ENCODE measurements around the gene NEDD1. TPM values are rescaled to one million over a fixed set of nuclear protein-coding genes. Genes with fewer than 3 reads are reported as not detected.
A peak's percentile ranks its signal among the peaks of the same experiment; 100 is the strongest.

NEDD1 gene
- total and polyA plus RNA-seq, 2 experiments from 2014 or later = 39.7 to 62.0 TPM

- no peaks in the 10 kb centered on the region for H4K20me1 ChIP-seq (ENCODE audit: insufficient read depth)
- no peaks in the 10 kb centered on the region for H3K9me3 ChIP-seq (ENCODE audit: low read depth)
- peak overlapping the region; percentile 27 for H3K4me2 ChIP-seq (ENCODE audit: unreplicated experiment)
- no peaks in the 10 kb centered on the region for H3K27me3 ChIP-seq (replicated peaks; ENCODE audit: insufficient read depth)
- H2AFZ ChIP-seq = no peak overlapping the region
- 20 to 21% methylated on average over 5 of the region's 5 CpGs for WGBS, 2 experiments (ENCODE audit: low coverage in 1 of 2, low lambda C conversion rate in 2 of 2, missing lambda C conversion rate in 2 of 2)
- H3K27ac ChIP-seq = peak overlapping the region; percentile 41
- no peaks in the 10 kb centered on the region for H3K9me2 ChIP-seq (ENCODE audit: insufficient read depth)
- DNase-seq = peak; percentile 88
- no peak overlapping the region for H3K9ac ChIP-seq
- in situ Hi-C loops (cut with MboI) = no loop called here
- peaks cover 24% of the 10 kb centered on the region for H3K4me1 ChIP-seq (ENCODE audit: insufficient read depth)
- no peaks in the 10 kb centered on the region for H3K79me2 ChIP-seq (ENCODE audit: insufficient read depth)
- no peaks in the 10 kb centered on the region for H3K36me3 ChIP-seq (ENCODE audit: low read depth)
- peaks cover 17% of the 10 kb centered on the region for H3F3A ChIP-seq (ENCODE audit: insufficient read depth)
- TF ChIP-seq EZH2 (IDR thresholded peaks at IDR 0.05; ENCODE audit: insufficient read depth, poor library complexity, severe bottlenecking) = no peak
- no peak for TF ChIP-seq EZH2phosphoT487 (IDR thresholded peaks at IDR 0.05; ENCODE audit: insufficient read depth, low read depth)
- peak overlapping the region; percentile 17; the same call in 1 of the 2 replicates for H3K4me3 ChIP-seq
These were observed 17.7 kb upstream of the NEDD1 start for GRCh38 chr12:96889273-96889933.

- Histone ChIP-seq H3K9ac (no peak overlapping the region), H3K4me3 (no peak overlapping the region), H3K4me2 (ENCODE audit: unreplicated experiment) (peak overlapping the region; percentile 27), H3K36me3 (ENCODE audit: low read depth) (no peaks in the 10 kb centered on the region), H3K4me1 (ENCODE audit: insufficient read depth) (peaks cover 24% of the 10 kb centered on the region), H3F3A (ENCODE audit: insufficient read depth) (peaks cover 17% of the 10 kb centered on the region), H3K79me2 (ENCODE audit: insufficient read depth) (no peaks in the 10 kb centered on the region), H3K9me3 (ENCODE audit: low read depth) (no peaks in the 10 kb centered on the region), H2AFZ (no peak overlapping the region), H3K9me2 (ENCODE audit: insufficient read depth) (no peaks in the 10 kb centered on the region), H3K27me3 (replicated peaks; ENCODE audit: insufficient read depth) (no peaks in the 10 kb centered on the region), H3K27ac (peak overlapping the region; percentile 41), H4K20me1 (ENCODE audit: insufficient read depth) (no peaks in the 10 kb centered on the region)
- 75% methylated on average over 2 of the region's 2 CpGs for WGBS, 2 experiments (ENCODE audit: low coverage in 1 of 2, low lambda C conversion rate in 2 of 2, missing lambda C conversion rate in 2 of 2)
- TF ChIP-seq EZH2 (IDR thresholded peaks at IDR 0.05; ENCODE audit: insufficient read depth, poor library complexity, severe bottlenecking) = no peak
- TF ChIP-seq EZH2phosphoT487 (IDR thresholded peaks at IDR 0.05; ENCODE audit: insufficient read depth, low read depth) = no peak
- in situ Hi-C loops (cut with MboI) = no loop called here
- DNase-seq = peak; percentile 51
These were observed 16.7 kb upstream of the NEDD1 start for GRCh38 chr12:96890331-96890730.

DNA sequence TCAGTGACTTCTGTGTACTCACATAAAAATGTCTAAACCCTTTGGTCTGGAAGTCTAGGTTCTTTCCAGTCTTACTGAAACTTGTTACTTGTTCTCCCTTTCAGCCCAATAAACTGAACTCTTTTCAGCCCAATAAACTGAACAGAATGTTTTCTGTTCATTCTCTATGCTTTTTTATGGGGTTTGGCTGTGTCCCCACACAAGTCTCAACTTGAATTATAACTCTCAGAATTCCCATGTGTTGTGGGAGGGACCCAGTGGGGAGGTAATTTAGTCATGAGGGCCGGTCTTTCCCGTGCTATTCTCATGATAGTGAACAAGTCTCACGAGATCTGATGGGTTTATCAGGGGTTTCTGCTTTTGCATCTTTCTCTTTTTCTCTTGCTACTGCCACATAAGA is 15.0 kb upstream of the NEDD1 start:
- peaks cover 17% of the 10 kb centered on the region for H3F3A ChIP-seq (ENCODE audit: insufficient read depth)
- H4K20me1 ChIP-seq (ENCODE audit: insufficient read depth) = no peaks in the 10 kb centered on the region
- H3K36me3 ChIP-seq (ENCODE audit: low read depth) = no peaks in the 10 kb centered on the region
- H3K9me3 ChIP-seq (ENCODE audit: low read depth) = no peaks in the 10 kb centered on the region
- peaks cover 24% of the 10 kb centered on the region for H3K4me1 ChIP-seq (ENCODE audit: insufficient read depth)
- H3K27ac ChIP-seq = no peak overlapping the region
- H3K79me2 ChIP-seq (ENCODE audit: insufficient read depth) = no peaks in the 10 kb centered on the region
- no peak overlapping the region for H3K4me2 ChIP-seq (ENCODE audit: unreplicated experiment)
- TF ChIP-seq EZH2phosphoT487 (IDR thresholded peaks at IDR 0.05; ENCODE audit: insufficient read depth, low read depth) = no peak
- TF ChIP-seq EZH2 (IDR thresholded peaks at IDR 0.05; ENCODE audit: insufficient read depth, poor library complexity, severe bottlenecking) = no peak
- no peak overlapping the region for H2AFZ ChIP-seq
- WGBS, 2 experiments (ENCODE audit: low coverage in 1 of 2, low lambda C conversion rate in 2 of 2, missing lambda C conversion rate in 2 of 2) = 50 to 52% methylated on average over 3 of the region's 3 CpGs
- in situ Hi-C loops (cut with MboI) = no loop called here
- DNase-seq = no peak
- no peak overlapping the region for H3K9ac ChIP-seq
- no peaks in the 10 kb centered on the region for H3K9me2 ChIP-seq (ENCODE audit: insufficient read depth)
- no peak overlapping the region for H3K4me3 ChIP-seq
- H3K27me3 ChIP-seq (replicated peaks; ENCODE audit: insufficient read depth) = no peaks in the 10 kb centered on the region

DNA sequence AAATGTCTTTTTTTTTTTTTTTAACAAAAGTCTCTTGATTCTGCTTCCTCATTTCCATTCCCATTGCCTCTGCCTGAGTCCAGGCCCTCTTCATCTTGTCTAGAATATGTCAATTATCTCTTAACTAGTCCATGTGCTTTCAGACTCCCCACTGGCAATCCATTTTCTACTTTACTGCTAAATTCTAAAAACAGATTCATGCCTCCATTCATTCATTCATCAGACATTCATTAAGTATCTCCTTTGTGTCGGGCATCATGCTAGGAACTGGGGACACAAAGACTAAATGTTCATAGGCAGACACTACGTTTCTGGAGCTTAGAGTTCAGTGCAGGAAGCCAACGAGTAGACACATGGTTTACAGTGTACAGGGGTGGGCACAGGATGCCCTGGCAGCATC is 9.6 kb upstream of the NEDD1 start:
- TF ChIP-seq EZH2phosphoT487 (IDR thresholded peaks at IDR 0.05; ENCODE audit: insufficient read depth, low read depth) = no peak
- TF ChIP-seq EZH2 (IDR thresholded peaks at IDR 0.05; ENCODE audit: insufficient read depth, poor library complexity, severe bottlenecking) = no peak
- no peak for DNase-seq
- in situ Hi-C loops (cut with MboI) = no loop called here
- no peaks in the 10 kb centered on the region for H3K79me2 ChIP-seq (ENCODE audit: insufficient read depth)
- 41 to 45% methylated on average over 3 of the region's 3 CpGs for WGBS, 2 experiments (ENCODE audit: low coverage in 1 of 2, low lambda C conversion rate in 2 of 2, missing lambda C conversion rate in 2 of 2)
- H3F3A ChIP-seq (ENCODE audit: insufficient read depth) = no peaks in the 10 kb centered on the region
- no peak overlapping the region for H3K4me2 ChIP-seq (ENCODE audit: unreplicated experiment)
- no peaks in the 10 kb centered on the region for H3K9me3 ChIP-seq (ENCODE audit: low read depth)
- H4K20me1 ChIP-seq (ENCODE audit: insufficient read depth) = no peaks in the 10 kb centered on the region
- no peaks in the 10 kb centered on the region for H3K27me3 ChIP-seq (replicated peaks; ENCODE audit: insufficient read depth)
- H3K27ac ChIP-seq = no peak overlapping the region
- H3K4me1 ChIP-seq (ENCODE audit: insufficient read depth) = no peaks in the 10 kb centered on the region
- H3K36me3 ChIP-seq (ENCODE audit: low read depth) = no peaks in the 10 kb centered on the region
- no peaks in the 10 kb centered on the region for H3K9me2 ChIP-seq (ENCODE audit: insufficient read depth)
- no peak overlapping the region for H3K4me3 ChIP-seq
- H3K9ac ChIP-seq = no peak overlapping the region
- no peak overlapping the region for H2AFZ ChIP-seq

GRCh38 chr12:96901175-96901574 is 5.9 kb upstream of the NEDD1 start:
- TF ChIP-seq EZH2 (IDR thresholded peaks at IDR 0.05; ENCODE audit: insufficient read depth, poor library complexity, severe bottlenecking) = no peak
- TF ChIP-seq EZH2phosphoT487 (IDR thresholded peaks at IDR 0.05; ENCODE audit: insufficient read depth, low read depth) = no peak

More at GRCh38 chr12:96901175-96901574, 5.9 kb upstream of the NEDD1 start:
- DNase-seq = no peak
- no peak overlapping the region for H3K4me2 ChIP-seq (ENCODE audit: unreplicated experiment)
- no peak overlapping the region for H3K27ac ChIP-seq
- no peak overlapping the region for H3K9ac ChIP-seq
- H4K20me1 ChIP-seq (ENCODE audit: insufficient read depth) = no peaks in the 10 kb centered on the region
- H3K4me1 ChIP-seq (ENCODE audit: insufficient read depth) = no peaks in the 10 kb centered on the region
- H2AFZ ChIP-seq = no peak overlapping the region
- no peaks in the 10 kb centered on the region for H3K36me3 ChIP-seq (ENCODE audit: low read depth)
- H3K4me3 ChIP-seq = no peak overlapping the region
- no peaks in the 10 kb centered on the region for H3K27me3 ChIP-seq (replicated peaks; ENCODE audit: insufficient read depth)
- H3F3A ChIP-seq (ENCODE audit: insufficient read depth) = no peaks in the 10 kb centered on the region
- no peaks in the 10 kb centered on the region for H3K79me2 ChIP-seq (ENCODE audit: insufficient read depth)
- in situ Hi-C loops (cut with MboI) = no loop called here
- no peaks in the 10 kb centered on the region for H3K9me3 ChIP-seq (ENCODE audit: low read depth)
- H3K9me2 ChIP-seq (ENCODE audit: insufficient read depth) = no peaks in the 10 kb centered on the region
